Measurements from ENCODE around the gene FDPS.
"Not testable (repeated sequence)": the region's sequence is repeated elsewhere in the genome, so short reads cannot be mapped to it uniquely, and the experiment has no call there.

The FDPS gene

GRCh38 chr1:155328856-155329255 lies 20.2 kb downstream of the FDPS start:
- not testable (repeated sequence) for H3K27me3 ChIP-seq (replicated peaks; ENCODE audit: control insufficient read depth, insufficient read depth, low read length); H3K4me3 ChIP-seq (ENCODE audit: low read length); H3K9ac ChIP-seq (ENCODE audit: low read length); H3K9me3 ChIP-seq (ENCODE audit: control insufficient read depth, low read length); DNase-seq (ENCODE audit: low read depth)
- Histone ChIP-seq H3K4me1 (ENCODE audit: control insufficient read depth, insufficient read depth, low read length) (peaks cover 19% of the 10 kb centered on the region), H3K36me3 (ENCODE audit: control insufficient read depth, insufficient read depth, low read length, severe bottlenecking) (peaks cover 47% of the 10 kb centered on the region)

- Histone ChIP-seq H3K27me3 (replicated peaks; ENCODE audit: control insufficient read depth, insufficient read depth, low read length) (no peaks in the 10 kb centered on the region), H3K9me3 (ENCODE audit: control insufficient read depth, low read length) (no peaks in the 10 kb centered on the region), H3K9ac (ENCODE audit: low read length) (no peak overlapping the region), H3K36me3 (ENCODE audit: control insufficient read depth, insufficient read depth, low read length, severe bottlenecking) (peaks cover 53% of the 10 kb centered on the region), H3K4me3 (ENCODE audit: low read length) (no peak overlapping the region), H3K4me1 (ENCODE audit: control insufficient read depth, insufficient read depth, low read length) (peaks cover 16% of the 10 kb centered on the region)
- DNase-seq (ENCODE audit: low read depth), result no peak
These were observed 21.4 kb downstream of the FDPS start for GRCh38 chr1:155329980-155330598.

GRCh38 chr1:155334962-155335361 lies 26.3 kb downstream of the FDPS start:
- H3K36me3 ChIP-seq (ENCODE audit: control insufficient read depth, insufficient read depth, low read length, severe bottlenecking), result peaks cover 71% of the 10 kb centered on the region
- H3K27me3 ChIP-seq (replicated peaks; ENCODE audit: control insufficient read depth, insufficient read depth, low read length), result no peaks in the 10 kb centered on the region
- peaks cover 6% of the 10 kb centered on the region for H3K4me1 ChIP-seq (ENCODE audit: control insufficient read depth, insufficient read depth, low read length)
- DNase-seq (ENCODE audit: low read depth), result no peak
- no peak overlapping the region for H3K9ac ChIP-seq (ENCODE audit: low read length)
- H3K9me3 ChIP-seq (ENCODE audit: control insufficient read depth, low read length), result no peaks in the 10 kb centered on the region
- H3K4me3 ChIP-seq (ENCODE audit: low read length), result no peak overlapping the region

GRCh38 chr1:155339515-155340097 lies 30.9 kb downstream of the FDPS start:
- Histone ChIP-seq H3K36me3 (ENCODE audit: control insufficient read depth, insufficient read depth, low read length, severe bottlenecking) (peaks cover 90% of the 10 kb centered on the region), H3K9ac (ENCODE audit: low read length) (no peak overlapping the region)
- peak; percentile 14 for DNase-seq (ENCODE audit: low read depth)

GRCh38 chr1:155342842-155343241 lies 34.2 kb downstream of the FDPS start:
- Histone ChIP-seq H3K4me3 (ENCODE audit: low read length) (no peak overlapping the region), H3K27me3 (replicated peaks; ENCODE audit: control insufficient read depth, insufficient read depth, low read length) (no peaks in the 10 kb centered on the region), H3K9ac (ENCODE audit: low read length) (no peak overlapping the region), H3K4me1 (ENCODE audit: control insufficient read depth, insufficient read depth, low read length) (no peaks in the 10 kb centered on the region), H3K9me3 (ENCODE audit: control insufficient read depth, low read length) (no peaks in the 10 kb centered on the region), H3K36me3 (ENCODE audit: control insufficient read depth, insufficient read depth, low read length, severe bottlenecking) (peaks cover 91% of the 10 kb centered on the region)
- no peak for DNase-seq (ENCODE audit: low read depth)

More at GRCh38 chr1:155339515-155340097, 30.9 kb downstream of the FDPS start:
- Histone ChIP-seq H3K4me1 (ENCODE audit: control insufficient read depth, insufficient read depth, low read length) (no peaks in the 10 kb centered on the region), H3K4me3 (ENCODE audit: low read length) (no peak overlapping the region), H3K27me3 (replicated peaks; ENCODE audit: control insufficient read depth, insufficient read depth, low read length) (no peaks in the 10 kb centered on the region), H3K9me3 (ENCODE audit: control insufficient read depth, low read length) (no peaks in the 10 kb centered on the region)

- Histone ChIP-seq H3K27me3 (replicated peaks; ENCODE audit: control insufficient read depth, insufficient read depth, low read length) (no peaks in the 10 kb centered on the region), H3K4me1 (ENCODE audit: control insufficient read depth, insufficient read depth, low read length) (no peaks in the 10 kb centered on the region), H3K36me3 (ENCODE audit: control insufficient read depth, insufficient read depth, low read length, severe bottlenecking) (peaks cover 86% of the 10 kb centered on the region), H3K9ac (ENCODE audit: low read length) (no peak overlapping the region), H3K9me3 (ENCODE audit: control insufficient read depth, low read length) (no peaks in the 10 kb centered on the region), H3K4me3 (ENCODE audit: low read length) (no peak overlapping the region)
- no peak for DNase-seq (ENCODE audit: low read depth)
These were observed 44.0 kb downstream of the FDPS start for GRCh38 chr1:155352631-155353030.

- no peak for DNase-seq (ENCODE audit: low read depth)
- H3K9me3 ChIP-seq (ENCODE audit: control insufficient read depth, low read length), result no peaks in the 10 kb centered on the region
- no peak overlapping the region for H3K9ac ChIP-seq (ENCODE audit: low read length)
- H3K4me3 ChIP-seq (ENCODE audit: low read length), result no peak overlapping the region
- H3K4me1 ChIP-seq (ENCODE audit: control insufficient read depth, insufficient read depth, low read length), result no peaks in the 10 kb centered on the region
- no peaks in the 10 kb centered on the region for H3K27me3 ChIP-seq (replicated peaks; ENCODE audit: control insufficient read depth, insufficient read depth, low read length)
- H3K36me3 ChIP-seq (ENCODE audit: control insufficient read depth, insufficient read depth, low read length, severe bottlenecking), result peaks cover 68% of the 10 kb centered on the region
These were observed 51.4 kb downstream of the FDPS start for GRCh38 chr1:155360051-155360450.
